H9 (cell line): ENCODE data around the gene PMIS2. TPM values are rescaled to one million over a fixed set of nuclear protein-coding genes. Genes with fewer than 3 reads are reported as not detected.

Source experiments
- DNase-seq: peaks from one replicate; pipeline ENCODE4 v3.0.0-alpha.2; 2017
- H2AFZ ChIP-seq: one replicate; pipeline ENCODE4 v1.6.1; 2013; ENCODE audit warnings: mild to moderate bottlenecking, low read length, control low read depth, moderate library complexity
- H2AK5ac ChIP-seq: 2 replicates; pipeline ENCODE4 v1.6.1; 2013; ENCODE audit warnings: low read length, control low read depth, mixed read lengths; ENCODE audit not compliant: insufficient read length
- H2BK120ac ChIP-seq: one replicate; pipeline ENCODE4 v1.6.1; 2013; ENCODE audit warnings: low read depth, mild to moderate bottlenecking, low read length, control low read depth, inconsistent platforms; ENCODE audit not compliant: poor library complexity, severe bottlenecking
- H2BK12ac ChIP-seq: 2 replicates; pipeline ENCODE4 v1.6.1; 2013; ENCODE audit warnings: low read length, control low read depth, mixed read lengths, low read depth; ENCODE audit not compliant: insufficient read length
- H2BK15ac ChIP-seq: 2 replicates; pipeline ENCODE4 v1.6.1; 2013; ENCODE audit warnings: low read depth, low read length, control low read depth
- H2BK20ac ChIP-seq: one replicate; pipeline ENCODE4 v1.6.1; 2013; ENCODE audit warnings: low read depth, mild to moderate bottlenecking, low read length, control low read depth, inconsistent platforms; ENCODE audit not compliant: poor library complexity, severe bottlenecking
- H2BK5ac ChIP-seq: 2 replicates; pipeline ENCODE4 v1.6.1; 2013; ENCODE audit warnings: low read length, control low read depth, mixed read lengths; ENCODE audit not compliant: insufficient read length
- H3K14ac ChIP-seq: 2 replicates; pipeline ENCODE4 v1.6.1; 2013; ENCODE audit warnings: low read length, control low read depth; ENCODE audit not compliant: insufficient read depth
- H3K18ac ChIP-seq: 2 replicates; pipeline ENCODE4 v1.6.1; 2013; ENCODE audit warnings: low read depth, mild to moderate bottlenecking, mixed read lengths, low read length, control low read depth; ENCODE audit not compliant: insufficient read length
- H3K23ac ChIP-seq: 2 replicates; pipeline ENCODE4 v1.6.1; 2013; ENCODE audit warnings: low read length, control low read depth, mixed read lengths, low read depth; ENCODE audit not compliant: insufficient read length
- H3K23me2 ChIP-seq: 2 replicates; pipeline ENCODE4 v1.6.1; 2013; ENCODE audit warnings: low read depth, mild to moderate bottlenecking, mixed read lengths, low read length, control low read depth; ENCODE audit not compliant: insufficient read length, poor library complexity, severe bottlenecking
- H3K27ac ChIP-seq: 2 replicates; pipeline ENCODE4 v1.5.1; 2013; ENCODE audit warnings: low read length, control low read depth, mixed read lengths, low read depth; ENCODE audit not compliant: insufficient read length
- H3K27me3 ChIP-seq: 2 replicates; pipeline ENCODE4 v1.6.1; 2013; ENCODE audit warnings: low read length, control low read depth, inconsistent platforms; ENCODE audit not compliant: insufficient read depth
- H3K4ac ChIP-seq: 2 replicates; pipeline ENCODE4 v1.6.1; 2013; ENCODE audit warnings: low read depth, mild to moderate bottlenecking, control low read depth, inconsistent platforms, low read length, moderate library complexity
- H3K4me1 ChIP-seq: 2 replicates; pipeline ENCODE4 v1.6.1; 2013; ENCODE audit warnings: low read length, control low read depth, inconsistent platforms; ENCODE audit not compliant: insufficient read depth
- H3K4me2 ChIP-seq: 2 replicates; pipeline ENCODE4 v1.6.1; 2013; ENCODE audit warnings: low read length, control low read depth, mixed read lengths; ENCODE audit not compliant: insufficient read length, insufficient read depth
- H3K56ac ChIP-seq: 2 replicates; pipeline ENCODE4 v1.6.1; 2013; ENCODE audit warnings: low read depth, mild to moderate bottlenecking, mixed read lengths, low read length, control low read depth; ENCODE audit not compliant: insufficient read length
- H3K79me1 ChIP-seq: 2 replicates; pipeline ENCODE4 v1.6.1; 2013; ENCODE audit warnings: low read depth, mild to moderate bottlenecking, moderate library complexity, low read length, control low read depth, inconsistent platforms; ENCODE audit not compliant: insufficient read depth, poor library complexity, severe bottlenecking
- H3K79me2 ChIP-seq: 2 replicates; pipeline ENCODE4 v1.6.1; 2013; ENCODE audit warnings: low read length, control low read depth, inconsistent platforms; ENCODE audit not compliant: insufficient read depth
- H3K9ac ChIP-seq: 2 replicates; pipeline ENCODE4 v1.6.1; 2013; ENCODE audit warnings: low read length, control low read depth, mixed read lengths; ENCODE audit not compliant: insufficient read length; ENCODE audit errors: extremely low read depth
- H3K9me3 ChIP-seq: one replicate; pipeline ENCODE4 v1.6.1; 2013; ENCODE audit warnings: low read depth, low read length, inconsistent platforms; ENCODE audit not compliant: control insufficient read depth
- H3T11ph ChIP-seq: one replicate; pipeline ENCODE4 v1.6.1; 2013; ENCODE audit warnings: mild to moderate bottlenecking, low read length, control low read depth, inconsistent platforms
- H4K20me1 ChIP-seq: one replicate; pipeline ENCODE4 v1.6.1; 2013; ENCODE audit not compliant: control insufficient read depth, insufficient read length, insufficient read depth
- H4K5ac ChIP-seq: 2 replicates; pipeline ENCODE4 v1.6.1; 2013; ENCODE audit warnings: low read depth, mild to moderate bottlenecking, mixed read lengths, low read length, control low read depth; ENCODE audit not compliant: insufficient read length
- H4K8ac ChIP-seq: replicated peaks from 2 replicates; pipeline ENCODE4 v1.6.1; 2013; ENCODE audit warnings: low read length, control low read depth, mixed read lengths, low read depth; ENCODE audit not compliant: insufficient read length
- H4K91ac ChIP-seq: 2 replicates; pipeline ENCODE4 v1.6.1; 2013; ENCODE audit warnings: low read depth, mild to moderate bottlenecking, moderate library complexity, mixed read lengths, low read length, control low read depth; ENCODE audit not compliant: insufficient read length
- H3K27ac Mint-ChIP-seq, 3 experiments: 2 replicates in 2 of 3; 3 replicates in 1 of 3; pipeline ENCODE4 v1.8.0; 2020 to 2021; ENCODE audit warnings: mixed read lengths in 3 of 3, mild to moderate bottlenecking in 1 of 3, moderate library complexity in 1 of 3
- H3K27me3 Mint-ChIP-seq: 2 replicates; pipeline ENCODE4 v1.8.0; 2021; ENCODE audit warnings: low read depth, mild to moderate bottlenecking, moderate library complexity, mixed read lengths
- H3K36me3 Mint-ChIP-seq, 3 experiments: 2 replicates in 2 of 3; 3 replicates in 1 of 3; pipeline ENCODE4 v1.8.0; 2020 to 2021; ENCODE audit warnings: low read depth in 3 of 3, mixed read lengths in 3 of 3; ENCODE audit not compliant: insufficient read depth in 1 of 3
- H3K4me1 Mint-ChIP-seq, 2 experiments: 2 replicates each; pipeline ENCODE4 v1.8.0; 2020; ENCODE audit warnings: mixed read lengths in 2 of 2
- H3K4me3 Mint-ChIP-seq, 2 experiments: 2 replicates in 1 of 2; 3 replicates in 1 of 2; pipeline ENCODE4 v1.8.0; 2020 to 2021; ENCODE audit warnings: mild to moderate bottlenecking in 2 of 2, mixed read lengths in 2 of 2, moderate library complexity in 1 of 2
- H3K9me3 Mint-ChIP-seq, 2 experiments: 2 replicates in 1 of 2; 3 replicates in 1 of 2; pipeline ENCODE4 v1.8.0; 2020; ENCODE audit warnings: mild to moderate bottlenecking in 2 of 2, mixed read lengths in 2 of 2, moderate library complexity in 1 of 2
- WGBS: extraction: QIAGEN DNeasy Blood & Tissue Kit; methylation state at CpG from one replicate; pipeline ENCODE4 v1.1.7; 2013; ENCODE audit warnings: missing lambda C conversion rate, low lambda C conversion rate, mixed read lengths; ENCODE audit not compliant: insufficient read length; ENCODE audit errors: extremely low coverage; 5-methylcytosine and 5-hydroxymethylcytosine counted together
- total RNA-seq: library from RNA; stranded (reverse); gene quantifications from 2 replicates; pipeline ENCODE4 v1.2.1, GENCODE V29; 2021
- TF ChIP-seq, protein P1 (sequence below): fragments of 200-600 bp; sonication (generic); conservative IDR thresholded peaks from 3 replicates; pipeline ENCODE4 v1.8.0; 2021; ENCODE audit warnings: antibody characterized with exemption, mild to moderate bottlenecking

PMIS2 gene
- total RNA-seq, 1 experiment from 2014 or later, result not detected

DNA sequence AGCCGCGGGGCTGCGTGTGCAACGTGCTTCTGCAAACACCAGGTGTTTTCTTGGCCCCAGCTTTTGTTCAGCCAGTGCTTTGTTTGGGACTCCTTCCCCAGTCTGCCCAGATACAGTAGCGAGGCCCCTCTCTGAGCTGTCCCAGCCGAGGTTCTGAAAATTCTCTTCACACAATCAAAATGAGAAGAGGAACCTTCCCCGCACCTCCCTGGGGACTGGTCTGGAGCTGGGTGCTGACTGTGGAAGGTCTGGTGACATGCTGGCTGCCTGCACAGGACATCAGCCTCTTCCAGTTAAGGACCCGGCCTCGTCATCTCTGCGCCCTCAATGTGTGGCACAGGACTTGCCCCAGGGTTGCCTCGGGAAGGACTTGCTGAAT lies 26.7 kb upstream of the PMIS2 start:
- H3K14ac ChIP-seq, result no peak overlapping the region
- H3K4me3 Mint-ChIP-seq, result peak overlapping the region in 1 of 2 experiments; percentile 90; a peak in 2 of 5 replicates
- no CpG with 5 or more reads among the region's 11 CpGs for WGBS

More for the DNA sequence above, 26.7 kb upstream of the PMIS2 start:
- TF ChIP-seq, protein P1, sequence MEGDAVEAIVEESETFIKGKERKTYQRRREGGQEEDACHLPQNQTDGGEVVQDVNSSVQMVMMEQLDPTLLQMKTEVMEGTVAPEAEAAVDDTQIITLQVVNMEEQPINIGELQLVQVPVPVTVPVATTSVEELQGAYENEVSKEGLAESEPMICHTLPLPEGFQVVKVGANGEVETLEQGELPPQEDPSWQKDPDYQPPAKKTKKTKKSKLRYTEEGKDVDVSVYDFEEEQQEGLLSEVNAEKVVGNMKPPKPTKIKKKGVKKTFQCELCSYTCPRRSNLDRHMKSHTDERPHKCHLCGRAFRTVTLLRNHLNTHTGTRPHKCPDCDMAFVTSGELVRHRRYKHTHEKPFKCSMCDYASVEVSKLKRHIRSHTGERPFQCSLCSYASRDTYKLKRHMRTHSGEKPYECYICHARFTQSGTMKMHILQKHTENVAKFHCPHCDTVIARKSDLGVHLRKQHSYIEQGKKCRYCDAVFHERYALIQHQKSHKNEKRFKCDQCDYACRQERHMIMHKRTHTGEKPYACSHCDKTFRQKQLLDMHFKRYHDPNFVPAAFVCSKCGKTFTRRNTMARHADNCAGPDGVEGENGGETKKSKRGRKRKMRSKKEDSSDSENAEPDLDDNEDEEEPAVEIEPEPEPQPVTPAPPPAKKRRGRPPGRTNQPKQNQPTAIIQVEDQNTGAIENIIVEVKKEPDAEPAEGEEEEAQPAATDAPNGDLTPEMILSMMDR, result no peak
- H3K9ac ChIP-seq, result no peak overlapping the region
- H4K91ac ChIP-seq, result no peak overlapping the region
- H3K27ac ChIP-seq, result no peak overlapping the region
- H4K20me1 ChIP-seq, result no peaks in the 10 kb centered on the region
- H3K79me2 ChIP-seq, result no peaks in the 10 kb centered on the region; the same call in 1 of the 2 replicates
- peaks cover 9 to 17% of the 10 kb centered on the region in 2 experiments for H3K4me1 Mint-ChIP-seq
- H3K23me2 ChIP-seq, result peaks cover 7% of the 10 kb centered on the region
- no peak overlapping the region for H2AK5ac ChIP-seq
- no peaks in the 10 kb centered on the region for H3K9me3 ChIP-seq
- no peak overlapping the region for H4K5ac ChIP-seq
- H3K27ac Mint-ChIP-seq, result no peak overlapping the region
- no peak overlapping the region for H3K18ac ChIP-seq
- no peak overlapping the region for H2BK5ac ChIP-seq
- no peaks in the 10 kb centered on the region; a peak in 1 of 7 replicates for H3K36me3 Mint-ChIP-seq
- no peak overlapping the region for H3K4me2 ChIP-seq
- H3K27me3 Mint-ChIP-seq, result peaks cover 75% of the 10 kb centered on the region
- no peak overlapping the region for H2BK15ac ChIP-seq
- no peak overlapping the region for H2BK12ac ChIP-seq
- no peaks in the 10 kb centered on the region for H3K4me1 ChIP-seq
- no peak overlapping the region for H2AFZ ChIP-seq
- no peak overlapping the region for H3K23ac ChIP-seq
- no peaks in the 10 kb centered on the region for H3K79me1 ChIP-seq
- H4K8ac ChIP-seq, result no peak overlapping the region
- H3T11ph ChIP-seq, result no peak overlapping the region
- H3K56ac ChIP-seq, result no peak overlapping the region
- no peak for DNase-seq
- no peak overlapping the region for H2BK120ac ChIP-seq
- no peak overlapping the region for H2BK20ac ChIP-seq
- peaks cover 3% of the 10 kb centered on the region; the same call in 1 of the 2 replicates for H3K27me3 ChIP-seq
- H3K9me3 Mint-ChIP-seq, result peaks cover 0 to 2% of the 10 kb centered on the region in 2 experiments; a peak in 1 of 5 replicates
- no peak overlapping the region for H3K4ac ChIP-seq
